Measurements from ENCODE around the gene RAB11FIP4.

GRCh38 chr17:31412511-31412910 is 21.0 kb downstream of the RAB11FIP4 start:
- TF ChIP-seq CTCF (IDR thresholded peaks at IDR 0.05; ENCODE audit: borderline replicate concordance, extremely low read depth, low read length, poor library complexity, severe bottlenecking) (no peak), EZH2 (IDR thresholded peaks at IDR 0.05; ENCODE audit: borderline replicate concordance, low read depth, low read length, severe bottlenecking) (no peak)
